ENCODE results near the gene DNAJB9. TPM values are rescaled to one million over a fixed set of nuclear protein-coding genes. Genes with fewer than 3 reads are reported as not detected.
"Not testable (repeated sequence)": the region's sequence is repeated elsewhere in the genome, so short reads cannot be mapped to it uniquely, and the experiment has no call there.

Gene DNAJB9
- total and polyA plus RNA-seq, 9 of the 15 experiments (the other 6 are each of a cell fraction or from before 2014, with no cell fraction given), result 4.3 to 34.2 (median 9.6) TPM

- TF ChIP-seq MNT (conservative IDR thresholded peaks at IDR 0.05) (peak; percentile 54 to 85; a peak in 3 of 4 replicates), TAF1 (IDR thresholded peaks at IDR 0.05; ENCODE audit: control insufficient read depth, extremely low read depth, insufficient read depth, low read length, severe bottlenecking) (peak; percentile 29), ZNF584 (CRISPR knock-in tag; IDR thresholded peaks at IDR 0.05; ENCODE audit: low read depth) (peak; percentile 74; the same call in 1 of the 2 replicates), MAZ (CRISPR knock-in tag; conservative IDR thresholded peaks at IDR 0.05 in 1 of 2, IDR thresholded peaks at IDR 0.05 in 1 of 2) (peak; percentile 65 to 66; a peak in 3 of 4 replicates), MITF (IDR thresholded peaks at IDR 0.05) (peak; percentile 91), L3MBTL2 (IDR thresholded peaks at IDR 0.05) (peak; percentile 75), NFIC (IDR thresholded peaks at IDR 0.05) (peak; percentile 85), NR2C2 (tag; IDR thresholded peaks at IDR 0.05) (0 out of 2 replicates have a peak, but pooled peaks have one; percentile 41), TAF9B (IDR thresholded peaks at IDR 0.05; ENCODE audit: partially characterized antibody) (peak; percentile 93), TAL1 (IDR thresholded peaks at IDR 0.05) (peak; percentile 96), RNF2 (IDR thresholded peaks at IDR 0.05) (peak; percentile 69), CBFA2T2 (conservative IDR thresholded peaks at IDR 0.05) (peak; percentile 95), TEAD4 (IDR thresholded peaks at IDR 0.05; ENCODE audit: low read length) (peak; percentile 92), CBX5 (IDR thresholded peaks at IDR 0.05; ENCODE audit: borderline replicate concordance, low read depth) (peak; percentile 72; the same call in 1 of the 2 replicates), ETV6 (IDR thresholded peaks at IDR 0.05; ENCODE audit: borderline replicate concordance in 1 of 2, low read depth in 2 of 2, low read length in 1 of 2) (peak in 1 of 2 experiments; percentile 41; a peak in 1 of 4 replicates), MBD2 (IDR thresholded peaks at IDR 0.05; ENCODE audit: borderline replicate concordance, low read depth) (peak; percentile 78), SMAD4 (CRISPR knock-in tag; conservative IDR thresholded peaks at IDR 0.05) (peak; percentile 82), ZBTB7A (IDR thresholded peaks at IDR 0.05; ENCODE audit: borderline replicate concordance, control insufficient read depth, low read depth, low read length) (0 out of 2 replicates have a peak, but pooled peaks have one; percentile 59)
- TF ChIP-seq NR2C2 (CRISPR knock-in tag; IDR thresholded peaks at IDR 0.05); TEAD4 (CRISPR knock-in tag; IDR thresholded peaks at IDR 0.05; ENCODE audit: borderline replicate concordance); ETV6 (CRISPR knock-in tag; IDR thresholded peaks at IDR 0.05; ENCODE audit: borderline replicate concordance): not testable (repeated sequence)
- TF ChIP-seq, protein P1, sequence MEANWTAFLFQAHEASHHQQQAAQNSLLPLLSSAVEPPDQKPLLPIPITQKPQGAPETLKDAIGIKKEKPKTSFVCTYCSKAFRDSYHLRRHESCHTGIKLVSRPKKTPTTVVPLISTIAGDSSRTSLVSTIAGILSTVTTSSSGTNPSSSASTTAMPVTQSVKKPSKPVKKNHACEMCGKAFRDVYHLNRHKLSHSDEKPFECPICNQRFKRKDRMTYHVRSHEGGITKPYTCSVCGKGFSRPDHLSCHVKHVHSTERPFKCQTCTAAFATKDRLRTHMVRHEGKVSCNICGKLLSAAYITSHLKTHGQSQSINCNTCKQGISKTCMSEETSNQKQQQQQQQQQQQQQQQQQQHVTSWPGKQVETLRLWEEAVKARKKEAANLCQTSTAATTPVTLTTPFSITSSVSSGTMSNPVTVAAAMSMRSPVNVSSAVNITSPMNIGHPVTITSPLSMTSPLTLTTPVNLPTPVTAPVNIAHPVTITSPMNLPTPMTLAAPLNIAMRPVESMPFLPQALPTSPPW (CRISPR knock-in tag; IDR thresholded peaks at IDR 0.05), result peak; percentile 47; the same call in 1 of the 2 replicates
Observed at GRCh38 chr7:108538236-108538635, 31.4 kb upstream of the DNAJB9 start (continued).

Measured in K562 (cell line).